Mesenchymal stem cell (in vitro differentiated cells and primary cell): ENCODE data around the gene SLC7A7.
A peak's percentile ranks its signal among the peaks of the same experiment; 100 is the strongest.

Experiments used
- DNase-seq: peaks from one replicate; pipeline ENCODE4 v3.0.0-alpha.2; 2013
- H2AFZ ChIP-seq: one replicate; pipeline ENCODE4 v1.6.1; 2013; ENCODE audit warnings: low read depth, mild to moderate bottlenecking, control low read depth, inconsistent platforms, low read length, moderate library complexity
- H2AK5ac ChIP-seq: 2 replicates; pipeline ENCODE4 v1.6.1; 2013; ENCODE audit warnings: low read length, moderate library complexity, mild to moderate bottlenecking, inconsistent platforms; ENCODE audit not compliant: severe bottlenecking
- H2BK120ac ChIP-seq: one replicate; pipeline ENCODE4 v1.6.1; 2013; ENCODE audit warnings: low read depth, mild to moderate bottlenecking, inconsistent platforms, low read length, moderate library complexity
- H2BK12ac ChIP-seq, 2 experiments: one replicate each; pipeline ENCODE4 v1.6.1; 2013; ENCODE audit warnings: inconsistent platforms in 2 of 2, low read length in 2 of 2, mild to moderate bottlenecking in 2 of 2, moderate library complexity in 2 of 2, control low read depth in 1 of 2
- H2BK15ac ChIP-seq: one replicate; pipeline ENCODE4 v1.6.1; 2013; ENCODE audit warnings: mild to moderate bottlenecking, low read depth, inconsistent platforms; ENCODE audit not compliant: poor library complexity, severe bottlenecking
- H2BK5ac ChIP-seq: 2 replicates; pipeline ENCODE4 v1.6.1; 2013; ENCODE audit warnings: low read depth, mild to moderate bottlenecking, low read length, control low read depth, inconsistent platforms; ENCODE audit not compliant: poor library complexity, severe bottlenecking
- H3K14ac ChIP-seq, 2 experiments: one replicate each; pipeline ENCODE4 v1.6.1; 2013; ENCODE audit warnings: inconsistent platforms in 2 of 2, low read length in 2 of 2, control low read depth in 1 of 2, mild to moderate bottlenecking in 1 of 2, moderate library complexity in 1 of 2
- H3K18ac ChIP-seq, 2 experiments: one replicate each; pipeline ENCODE4 v1.6.1; 2013; ENCODE audit warnings: inconsistent platforms in 2 of 2, low read length in 2 of 2, control low read depth in 1 of 2, low read depth in 1 of 2, mild to moderate bottlenecking in 1 of 2
- H3K23ac ChIP-seq, 2 experiments: one replicate each; pipeline ENCODE4 v1.6.1; 2013; ENCODE audit warnings: inconsistent platforms in 2 of 2, low read length in 2 of 2, mild to moderate bottlenecking in 2 of 2, moderate library complexity in 2 of 2, control low read depth in 1 of 2
- H3K27ac ChIP-seq: 2 replicates; pipeline ENCODE4 v1.5.1; 2013; ENCODE audit warnings: mild to moderate bottlenecking, moderate library complexity, low read length, control low read depth, inconsistent platforms; ENCODE audit not compliant: poor library complexity, severe bottlenecking
- H3K27me3 ChIP-seq, 2 experiments: 2 replicates each; pipeline versions ENCODE4 v1.6.1 to v1.7.0; 2013; ENCODE audit warnings: low read length in 2 of 2, mild to moderate bottlenecking in 2 of 2, moderate library complexity in 2 of 2, control low read depth in 1 of 2, inconsistent platforms in 1 of 2; ENCODE audit not compliant: control insufficient read depth in 1 of 2, insufficient read depth in 1 of 2
- H3K36me3 ChIP-seq, 2 experiments: 2 replicates each; pipeline versions ENCODE4 v1.6.1 to v1.7.0; 2013; ENCODE audit warnings: low read length in 2 of 2, control low read depth in 1 of 2, inconsistent platforms in 1 of 2, low read depth in 1 of 2, mild to moderate bottlenecking in 1 of 2; ENCODE audit not compliant: insufficient read depth in 2 of 2, control insufficient read depth in 1 of 2
- H3K4ac ChIP-seq, 2 experiments: one replicate each; pipeline ENCODE4 v1.6.1; 2013; ENCODE audit warnings: inconsistent platforms in 2 of 2, low read length in 2 of 2, mild to moderate bottlenecking in 2 of 2, moderate library complexity in 2 of 2, control low read depth in 1 of 2, low read depth in 1 of 2
- H3K4me1 ChIP-seq: 2 replicates; pipeline ENCODE4 v1.6.1; 2013; ENCODE audit warnings: low read depth, low read length, control low read depth; ENCODE audit not compliant: control insufficient read depth, insufficient read depth
- H3K4me2 ChIP-seq: 2 replicates; pipeline ENCODE4 v1.6.1; 2013; ENCODE audit warnings: low read length, mild to moderate bottlenecking, inconsistent platforms; ENCODE audit not compliant: poor library complexity, severe bottlenecking
- H3K4me3 ChIP-seq, 2 experiments: 2 replicates each; pipeline versions ENCODE4 v1.5.1 to v1.7.0; 2013; ENCODE audit warnings: low read length in 2 of 2, mild to moderate bottlenecking in 2 of 2, control low read depth in 1 of 2, low read depth in 1 of 2; ENCODE audit not compliant: insufficient read depth in 1 of 2
- H3K79me1 ChIP-seq: replicated peaks from 2 replicates; pipeline ENCODE4 v1.6.1; 2013; ENCODE audit warnings: mild to moderate bottlenecking, control low read depth, low read length, inconsistent platforms; ENCODE audit not compliant: poor library complexity, severe bottlenecking
- H3K9ac ChIP-seq: 2 replicates; pipeline ENCODE4 v1.7.0; 2013; ENCODE audit warnings: mild to moderate bottlenecking, low read length, moderate library complexity
- H3K9me3 ChIP-seq: 2 replicates; pipeline ENCODE4 v1.7.0; 2013; ENCODE audit warnings: mild to moderate bottlenecking, low read length; ENCODE audit not compliant: control insufficient read depth
- H4K8ac ChIP-seq: one replicate; pipeline ENCODE4 v1.6.1; 2013; ENCODE audit warnings: inconsistent platforms, mild to moderate bottlenecking, low read length, moderate library complexity
- H4K91ac ChIP-seq: one replicate; pipeline ENCODE4 v1.6.1; 2013; ENCODE audit warnings: mild to moderate bottlenecking, low read length, inconsistent platforms
- WGBS: methylation state at CpG from one replicate; pipeline ENCODE4 v1.1.7; 2013; ENCODE audit warnings: mixed read lengths; 5-methylcytosine and 5-hydroxymethylcytosine counted together

SLC7A7 gene

GRCh38 chr14:22747769-22748168 is 67.5 kb downstream of the SLC7A7 start:
- no peak overlapping the region for H2BK120ac ChIP-seq

DNA sequence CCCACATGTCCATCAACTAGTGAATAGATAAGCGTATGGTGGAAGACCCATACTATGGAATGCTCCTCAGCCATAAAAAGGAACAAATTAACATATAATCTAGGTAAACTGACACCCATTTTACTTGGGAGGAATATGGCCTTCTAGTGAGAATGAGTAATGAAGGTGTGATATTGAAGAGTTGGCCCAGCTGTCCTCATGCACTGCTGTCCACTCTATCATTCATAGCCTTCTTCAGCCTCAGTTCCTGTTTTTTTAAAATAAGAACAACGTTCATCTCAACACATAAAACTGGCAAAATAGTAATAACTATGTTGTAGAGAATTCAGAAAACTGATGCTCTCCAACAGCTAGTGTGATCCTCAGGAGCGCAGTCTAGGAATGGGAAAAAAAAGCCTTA is 75.2 kb downstream of the SLC7A7 start:
- Histone ChIP-seq H3K27me3 (peaks cover 3 to 7% of the 10 kb centered on the region in 2 experiments), H4K91ac (no peak overlapping the region), H3K4me3 (no peak overlapping the region), H3K9ac (no peak overlapping the region), H2AFZ (no peak overlapping the region), H3K4me2 (no peak overlapping the region), H4K8ac (no peak overlapping the region), H3K23ac (no peak overlapping the region), H2BK12ac (no peak overlapping the region), H3K4me1 (no peaks in the 10 kb centered on the region), H3K36me3 (no peaks in the 10 kb centered on the region), H2AK5ac (no peak overlapping the region), H2BK5ac (no peak overlapping the region), H3K79me1 (no peaks in the 10 kb centered on the region), H3K9me3 (no peaks in the 10 kb centered on the region), H3K4ac (no peak overlapping the region), H2BK120ac (no peak overlapping the region), H2BK15ac (no peak overlapping the region), H3K27ac (no peak overlapping the region), H3K18ac (no peak overlapping the region), H3K14ac (no peak overlapping the region)
- WGBS, result 100% methylated on average over 1 of the region's 3 CpGs
- DNase-seq, result no peak

More at GRCh38 chr14:22747769-22748168, 67.5 kb downstream of the SLC7A7 start:
- no peak overlapping the region for H2BK12ac ChIP-seq
- H3K79me1 ChIP-seq, result no peaks in the 10 kb centered on the region
- WGBS, result 100% methylated on average over 1 of the region's 4 CpGs
- DNase-seq, result no peak
- no peak overlapping the region for H3K4me3 ChIP-seq
- no peak overlapping the region for H2BK15ac ChIP-seq
- H3K27me3 ChIP-seq, result peaks cover 4 to 19% of the 10 kb centered on the region in 2 experiments
- no peak overlapping the region for H3K14ac ChIP-seq
- no peak overlapping the region for H2BK5ac ChIP-seq
- no peak overlapping the region for H3K27ac ChIP-seq
- H3K23ac ChIP-seq, result no peak overlapping the region
- no peaks in the 10 kb centered on the region for H3K36me3 ChIP-seq
- H4K8ac ChIP-seq, result no peak overlapping the region
- no peak overlapping the region for H2AFZ ChIP-seq
- no peaks in the 10 kb centered on the region for H3K4me1 ChIP-seq
- H2AK5ac ChIP-seq, result no peak overlapping the region
- H4K91ac ChIP-seq, result no peak overlapping the region
- H3K9me3 ChIP-seq, result no peaks in the 10 kb centered on the region
- no peak overlapping the region for H3K18ac ChIP-seq
- H3K9ac ChIP-seq, result no peak overlapping the region
- H3K4ac ChIP-seq, result no peak overlapping the region
- H3K4me2 ChIP-seq, result no peak overlapping the region

DNA sequence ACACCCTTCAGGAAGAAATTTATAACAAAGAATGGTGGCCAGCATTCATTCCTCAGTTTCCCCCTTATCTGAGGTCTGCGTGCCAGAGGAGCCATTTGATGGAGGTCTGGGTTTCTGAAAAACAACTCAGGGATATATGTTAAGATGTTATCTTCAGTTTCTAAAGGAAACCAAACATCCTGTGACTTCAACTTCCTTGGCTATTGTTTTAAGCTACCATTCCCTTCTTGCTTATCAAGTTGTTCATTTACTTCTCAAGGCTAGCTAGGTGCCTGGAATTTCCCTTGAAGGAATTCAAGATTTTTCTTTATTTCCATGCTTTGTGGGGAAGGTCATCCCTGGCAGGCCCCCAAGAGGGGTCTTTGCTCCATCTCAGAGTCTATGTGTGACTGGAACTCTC is 75.8 kb downstream of the SLC7A7 start:
- Histone ChIP-seq H3K36me3 (no peaks in the 10 kb centered on the region), H4K91ac (no peak overlapping the region), H3K27ac (no peak overlapping the region), H3K79me1 (no peaks in the 10 kb centered on the region), H2BK5ac (no peak overlapping the region), H3K4me2 (no peak overlapping the region), H2AK5ac (no peak overlapping the region), H3K23ac (no peak overlapping the region), H2BK15ac (no peak overlapping the region), H3K9ac (no peak overlapping the region), H3K4me1 (no peaks in the 10 kb centered on the region), H4K8ac (no peak overlapping the region), H2AFZ (no peak overlapping the region), H3K27me3 (peaks cover 3 to 7% of the 10 kb centered on the region in 2 experiments), H3K14ac (no peak overlapping the region), H2BK120ac (no peak overlapping the region), H3K4ac (no peak overlapping the region), H3K4me3 (no peak overlapping the region), H3K9me3 (no peaks in the 10 kb centered on the region), H2BK12ac (no peak overlapping the region), H3K18ac (no peak overlapping the region)
- no peak for DNase-seq
- no CpG with 5 or more reads among the region's 1 CpG for WGBS

- peaks cover 0 to under 1% of the 10 kb centered on the region in 2 experiments for H3K27me3 ChIP-seq
- H3K18ac ChIP-seq, result no peak overlapping the region
- no peaks in the 10 kb centered on the region for H3K4me1 ChIP-seq
- H2BK120ac ChIP-seq, result no peak overlapping the region
- no peak overlapping the region for H2BK15ac ChIP-seq
- no peaks in the 10 kb centered on the region for H3K36me3 ChIP-seq
- no peak overlapping the region for H2AK5ac ChIP-seq
- H3K4ac ChIP-seq, result no peak overlapping the region
- no peak overlapping the region for H2AFZ ChIP-seq
- DNase-seq, result peak; percentile 6
- H3K14ac ChIP-seq, result no peak overlapping the region
- H4K8ac ChIP-seq, result no peak overlapping the region
- no peaks in the 10 kb centered on the region for H3K9me3 ChIP-seq
- no peak overlapping the region for H4K91ac ChIP-seq
- H3K9ac ChIP-seq, result no peak overlapping the region
- H3K4me3 ChIP-seq, result no peak overlapping the region
- no peak overlapping the region for H2BK12ac ChIP-seq
- H3K27ac ChIP-seq, result no peak overlapping the region
- H3K23ac ChIP-seq, result no peak overlapping the region
- 100% methylated on average over 1 of the region's 1 CpG for WGBS
- H3K4me2 ChIP-seq, result no peak overlapping the region
- H3K79me1 ChIP-seq, result no peaks in the 10 kb centered on the region
- H2BK5ac ChIP-seq, result no peak overlapping the region
Observed at GRCh38 chr14:22737052-22737451, 78.2 kb downstream of the SLC7A7 start.
